Measurements from ENCODE around the gene PTEN.
"Not testable (repeated sequence)": the region's sequence is repeated elsewhere in the genome, so short reads cannot be mapped to it uniquely, and the experiment has no call there.

Gene PTEN

GRCh38 chr10:87845624-87845998 lies 17.8 kb upstream of the PTEN start:
- DNase-seq (ENCODE audit: low spot score) = no peak
- no peak for FAIRE-seq

- DNase-seq (ENCODE audit: low spot score) = no peak
Measured at GRCh38 chr10:87846023-87846422, 17.4 kb upstream of the PTEN start.

GRCh38 chr10:87846711-87847110 lies 16.7 kb upstream of the PTEN start:
- not testable (repeated sequence) for DNase-seq (ENCODE audit: low spot score); FAIRE-seq

More at GRCh38 chr10:87846023-87846422, 17.4 kb upstream of the PTEN start:
- FAIRE-seq = no peak

GRCh38 chr10:87847550-87847949 lies 15.9 kb upstream of the PTEN start:
- FAIRE-seq (no peak), DNase-seq (ENCODE audit: low spot score) (no peak)

- no peak for DNase-seq (ENCODE audit: low spot score)
- FAIRE-seq = no peak
Measured at GRCh38 chr10:87849001-87849400, 14.4 kb upstream of the PTEN start.

- DNase-seq (ENCODE audit: low spot score) = peak; percentile 64
- FAIRE-seq = peak; percentile 68
Measured at GRCh38 chr10:87850742-87851205, 12.7 kb upstream of the PTEN start.

GRCh38 chr10:87852089-87852488 lies 11.3 kb upstream of the PTEN start:
- FAIRE-seq (no peak), DNase-seq (ENCODE audit: low spot score) (no peak)

- FAIRE-seq; DNase-seq (ENCODE audit: low spot score): not testable (repeated sequence)
Measured at GRCh38 chr10:87855247-87855646, 8.2 kb upstream of the PTEN start.

GRCh38 chr10:87855665-87856064 lies 7.8 kb upstream of the PTEN start:
- FAIRE-seq; DNase-seq (ENCODE audit: low spot score): not testable (repeated sequence)

- no peak for FAIRE-seq
- DNase-seq (ENCODE audit: low spot score) = peak; percentile 49
Measured at GRCh38 chr10:87860156-87860795, 3.1 kb upstream of the PTEN start.

- FAIRE-seq (no peak), DNase-seq (ENCODE audit: low spot score) (no peak)
Measured at GRCh38 chr10:87860816-87861403, 2.5 kb upstream of the PTEN start.

- FAIRE-seq (no peak), DNase-seq (ENCODE audit: low spot score) (no peak)
Measured at GRCh38 chr10:87861566-87861952, 1.9 kb upstream of the PTEN start.

- no peak for FAIRE-seq
Measured at GRCh38 chr10:87861953-87862678, 1.3 kb upstream of the PTEN start.

GRCh38 chr10:87862679-87863052 lies 759 bp upstream of the PTEN start:
- FAIRE-seq = no peak
- DNase-seq (ENCODE audit: low spot score) = no peak

More at GRCh38 chr10:87861953-87862678, 1.3 kb upstream of the PTEN start:
- DNase-seq (ENCODE audit: low spot score) = no peak

GRCh38 chr10:87863951-87864495 lies 598 bp downstream of the PTEN start:
- FAIRE-seq; DNase-seq (ENCODE audit: low spot score): not testable (repeated sequence)

- no peak for FAIRE-seq
- no peak for DNase-seq (ENCODE audit: low spot score)
Measured at GRCh38 chr10:87864496-87865059, 1.2 kb downstream of the PTEN start.

GRCh38 chr10:87865241-87865881 lies 1.9 kb downstream of the PTEN start:
- FAIRE-seq (no peak), DNase-seq (ENCODE audit: low spot score) (no peak)

GRCh38 chr10:87866412-87866974 lies 3.1 kb downstream of the PTEN start:
- DNase-seq (ENCODE audit: low spot score) (no peak), FAIRE-seq (no peak)

GRCh38 chr10:87867453-87867852 lies 4.0 kb downstream of the PTEN start:
- no peak for FAIRE-seq

GRCh38 chr10:87868277-87868676 lies 4.9 kb downstream of the PTEN start:
- DNase-seq (ENCODE audit: low spot score) (no peak), FAIRE-seq (no peak)

More at GRCh38 chr10:87867453-87867852, 4.0 kb downstream of the PTEN start:
- no peak for DNase-seq (ENCODE audit: low spot score)

GRCh38 chr10:87869139-87869538 lies 5.7 kb downstream of the PTEN start:
- FAIRE-seq; DNase-seq (ENCODE audit: low spot score): not testable (repeated sequence)

Data from urothelium cell line (cell line).